GM21447 (cell line): ENCODE measurements around the gene INPP5A.

Source experiments
- ATAC-seq: cut with Tn5 transposase; IDR thresholded peaks from one replicate; pipeline ENCODE4 v1.9.1; 2021; ENCODE audit not compliant: unreplicated experiment

INPP5A gene

GRCh38 chr10:132610071-132610701 lies 72.6 kb downstream of the INPP5A start:
- no peak for ATAC-seq

- no peak for ATAC-seq
Measured at GRCh38 chr10:132611026-132611910, 73.7 kb downstream of the INPP5A start.

DNA sequence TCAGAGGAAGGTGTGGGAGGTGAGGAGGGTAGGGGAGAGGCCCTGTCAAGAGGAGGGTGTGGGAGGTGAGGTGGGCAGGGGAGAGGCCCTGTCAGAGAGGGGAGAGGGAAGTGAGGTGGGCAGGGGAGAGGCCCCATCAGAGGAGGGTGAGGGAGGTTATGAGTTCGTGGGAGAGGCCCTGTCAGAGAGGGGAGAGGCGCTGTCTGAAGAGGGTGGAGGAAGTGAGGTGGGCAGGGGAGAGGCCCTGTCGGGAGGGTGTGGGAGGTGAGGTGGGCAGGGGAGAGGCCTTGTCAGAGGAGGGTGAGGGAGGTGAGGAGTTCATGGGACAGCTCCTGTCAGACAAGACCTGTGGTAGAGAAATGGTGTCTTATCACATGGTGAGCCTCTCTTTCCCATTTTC lies 74.4 kb downstream of the INPP5A start:
- no peak for ATAC-seq

DNA sequence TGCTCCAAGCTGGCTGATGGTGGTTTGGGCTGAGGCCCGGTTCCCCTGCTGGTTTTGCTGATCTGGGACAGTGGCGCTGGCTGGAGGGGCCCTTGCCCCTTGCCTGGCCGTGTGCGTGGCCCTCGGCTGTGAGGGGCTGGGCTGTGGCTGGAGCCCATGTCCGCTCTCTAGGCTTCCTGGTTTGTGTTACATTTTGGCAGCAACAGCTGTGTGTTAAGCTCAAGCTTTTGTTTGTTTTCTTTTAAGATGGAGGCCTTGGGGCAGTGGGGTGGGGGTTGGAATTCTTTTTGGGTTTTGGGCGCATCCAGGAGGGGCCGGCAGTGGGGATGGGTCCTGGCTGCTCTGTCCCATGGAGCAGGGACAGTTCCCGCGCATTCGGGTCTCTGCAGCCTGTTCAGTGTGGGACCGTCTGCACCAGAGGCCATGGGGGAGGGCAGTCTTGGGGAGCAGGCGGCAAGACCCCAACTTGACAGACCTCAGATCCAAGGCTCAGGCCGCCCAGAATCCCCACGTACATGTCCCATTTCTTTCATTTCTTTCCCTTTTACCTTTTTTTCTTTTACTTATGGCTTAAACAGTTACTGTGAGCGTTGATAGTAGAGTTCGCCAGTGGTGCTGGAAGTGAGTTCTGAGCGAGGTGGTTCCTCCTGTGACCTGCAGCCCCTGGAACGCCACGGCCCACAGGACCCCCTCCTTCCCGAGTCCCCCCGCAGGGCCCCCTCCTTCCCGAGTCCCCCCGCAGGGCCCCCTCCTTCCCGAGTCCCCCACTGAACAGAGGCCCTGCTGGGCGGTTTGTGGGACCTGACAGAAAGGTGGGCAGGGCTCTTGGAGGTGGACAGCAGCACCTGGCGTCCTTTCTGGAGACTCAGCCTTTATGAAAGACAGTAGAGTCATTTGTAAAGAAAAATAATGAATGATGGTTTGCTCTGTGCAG lies 75.3 kb downstream of the INPP5A start:
- ATAC-seq = no peak

DNA sequence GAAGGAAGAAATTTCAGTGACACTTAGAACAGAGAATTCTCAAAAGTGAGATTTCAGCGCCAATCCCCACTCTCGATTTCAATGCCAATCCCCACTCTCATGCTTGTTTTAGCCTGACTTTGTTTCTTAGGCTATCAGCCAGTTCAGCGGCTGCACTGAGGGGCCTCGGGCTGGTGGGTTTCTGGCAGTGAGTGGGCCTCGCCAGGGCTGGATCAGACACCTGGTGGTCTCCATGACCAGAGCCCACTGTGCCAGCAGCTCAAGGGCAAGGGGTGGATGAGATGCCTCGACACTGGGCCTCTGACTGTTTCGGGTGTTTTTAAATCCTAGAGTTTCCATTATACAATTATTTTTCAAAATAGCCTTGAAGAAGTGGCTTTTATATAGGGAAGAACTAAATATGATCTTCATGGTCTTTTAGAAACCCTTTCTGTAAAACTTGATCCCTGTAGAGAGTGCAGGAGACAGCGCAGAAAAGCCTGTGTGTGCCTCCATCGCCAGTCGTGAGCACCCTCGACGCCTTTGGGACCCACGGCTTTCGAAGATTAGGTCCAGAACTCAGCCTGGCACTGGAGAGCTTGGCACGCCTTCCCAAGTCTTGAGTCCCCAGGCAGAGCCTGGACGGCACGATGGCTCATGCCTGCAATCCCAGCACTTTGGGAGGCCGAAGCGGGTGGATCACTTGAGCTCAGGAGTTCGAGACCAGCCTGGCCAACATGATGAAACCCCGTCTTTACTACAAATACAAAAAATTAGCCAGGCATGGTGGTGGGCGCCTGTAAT lies 76.2 kb downstream of the INPP5A start:
- ATAC-seq = no peak

GRCh38 chr10:132614431-132615340 lies 77.1 kb downstream of the INPP5A start:
- no peak for ATAC-seq

GRCh38 chr10:132615341-132616169 lies 78.0 kb downstream of the INPP5A start:
- ATAC-seq = no peak

GRCh38 chr10:132616170-132616995 lies 78.8 kb downstream of the INPP5A start:
- ATAC-seq = no peak

DNA sequence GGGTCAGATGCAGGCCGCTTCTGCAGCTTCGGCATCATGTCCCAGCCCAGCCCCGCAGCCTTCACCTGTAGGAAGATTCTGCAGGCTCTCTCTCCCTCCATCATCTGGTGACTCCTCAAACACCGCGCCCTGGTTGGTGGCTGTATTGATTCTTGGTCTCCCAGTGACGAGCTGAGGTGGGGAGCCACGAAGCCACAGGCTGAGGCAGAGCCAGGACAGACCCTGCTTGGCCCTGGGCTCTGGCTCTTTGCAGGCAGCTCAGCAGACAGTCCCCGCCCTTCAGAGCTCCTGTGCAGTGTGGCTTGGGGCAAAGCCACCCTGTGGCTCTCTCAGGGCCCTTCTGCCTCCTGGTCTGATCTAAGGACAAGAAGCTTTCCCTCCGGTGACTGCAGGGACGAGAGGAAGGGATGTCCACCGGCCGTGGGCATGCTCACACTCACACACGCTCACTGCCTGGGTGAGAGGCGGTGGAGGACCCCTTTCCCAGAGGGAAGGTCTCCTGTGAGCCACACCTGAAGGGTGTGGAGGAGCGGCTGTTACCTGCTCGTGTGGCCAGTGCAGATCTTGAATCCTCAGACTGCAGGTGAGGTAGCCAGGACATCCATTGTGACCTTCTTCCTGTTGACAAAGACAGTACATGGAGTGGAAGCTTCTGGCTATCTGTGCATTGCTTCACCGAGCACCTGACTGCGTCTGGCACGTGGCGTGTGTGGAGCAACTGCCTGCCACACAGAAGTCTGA lies 79.6 kb downstream of the INPP5A start:
- ATAC-seq = no peak

GRCh38 chr10:132617737-132618052 lies 80.1 kb downstream of the INPP5A start:
- ATAC-seq = no peak

DNA sequence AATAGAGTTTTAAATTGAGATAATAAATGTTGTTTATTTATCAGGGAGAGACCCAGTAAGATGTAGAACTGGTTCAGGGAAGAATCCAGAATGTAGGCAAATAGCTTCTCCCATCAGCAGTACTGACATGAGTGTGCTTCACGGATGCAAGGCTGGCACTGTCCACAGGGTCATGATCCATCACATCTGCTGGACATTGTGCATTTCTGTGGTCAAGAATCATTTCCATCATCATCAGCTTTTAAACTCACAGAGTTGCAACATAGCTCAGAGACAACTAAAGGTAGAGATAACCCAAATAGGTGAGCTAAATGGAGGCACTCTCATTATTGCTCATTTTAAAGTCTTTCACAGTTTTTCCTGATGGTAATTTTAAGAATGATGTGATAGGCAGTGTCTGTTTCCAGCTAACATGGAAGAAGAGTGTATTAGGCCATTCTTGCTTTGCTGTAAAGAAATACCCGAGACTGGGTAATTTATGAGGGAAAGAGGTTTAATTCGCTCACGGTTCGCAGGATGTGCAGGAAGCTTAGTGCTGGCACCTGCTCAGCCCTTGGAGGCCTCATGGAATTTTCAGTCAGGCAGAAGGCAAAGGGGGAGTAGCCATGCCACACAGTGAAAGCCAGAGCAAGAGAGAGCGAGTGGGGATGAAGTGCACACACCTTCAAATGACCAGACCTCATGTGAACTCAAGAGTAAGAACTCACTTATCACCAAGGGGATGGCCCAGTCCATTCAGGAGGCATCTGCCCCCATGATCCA lies 80.8 kb downstream of the INPP5A start:
- ATAC-seq = no peak

- no peak for ATAC-seq
Measured at GRCh38 chr10:132619927-132620326, 82.3 kb downstream of the INPP5A start.

DNA sequence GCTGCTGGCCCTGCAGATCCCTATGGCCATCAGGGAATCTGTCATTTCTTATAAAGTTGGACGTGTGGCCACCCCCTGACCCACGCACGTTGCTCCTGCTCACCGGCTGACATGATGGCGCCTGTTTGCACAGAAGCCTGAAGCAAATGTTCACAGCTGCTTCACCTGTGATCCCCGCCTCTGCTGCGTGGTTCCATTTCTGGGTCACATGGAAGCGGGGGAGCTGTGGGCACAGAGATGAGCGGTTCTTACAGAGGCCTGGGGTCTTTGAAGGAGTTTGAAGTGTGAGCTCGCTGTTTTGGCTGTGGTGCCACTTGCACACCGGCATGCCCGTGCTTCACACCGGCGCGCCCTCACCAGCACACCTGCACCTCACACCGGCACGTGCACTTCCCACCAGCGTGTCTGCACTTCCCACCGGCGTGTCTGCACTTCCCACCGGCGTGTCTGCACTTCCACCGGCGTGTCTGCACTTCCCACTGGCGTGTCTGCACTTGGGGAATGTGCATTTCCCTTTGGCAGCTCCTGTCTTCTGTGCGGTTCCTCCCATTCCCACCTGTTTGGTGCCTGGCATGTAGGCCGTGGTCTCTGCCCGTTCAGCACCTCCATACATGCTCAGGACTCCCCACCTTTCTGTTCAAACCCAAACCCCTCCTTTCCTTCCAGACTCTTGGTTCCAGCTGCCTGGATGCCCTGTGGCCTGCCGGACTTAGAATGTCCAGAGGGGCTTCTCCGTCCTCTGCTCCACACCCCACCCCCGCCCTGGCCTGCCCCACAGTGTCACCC lies 86.7 kb downstream of the INPP5A start:
- no peak for ATAC-seq

DNA sequence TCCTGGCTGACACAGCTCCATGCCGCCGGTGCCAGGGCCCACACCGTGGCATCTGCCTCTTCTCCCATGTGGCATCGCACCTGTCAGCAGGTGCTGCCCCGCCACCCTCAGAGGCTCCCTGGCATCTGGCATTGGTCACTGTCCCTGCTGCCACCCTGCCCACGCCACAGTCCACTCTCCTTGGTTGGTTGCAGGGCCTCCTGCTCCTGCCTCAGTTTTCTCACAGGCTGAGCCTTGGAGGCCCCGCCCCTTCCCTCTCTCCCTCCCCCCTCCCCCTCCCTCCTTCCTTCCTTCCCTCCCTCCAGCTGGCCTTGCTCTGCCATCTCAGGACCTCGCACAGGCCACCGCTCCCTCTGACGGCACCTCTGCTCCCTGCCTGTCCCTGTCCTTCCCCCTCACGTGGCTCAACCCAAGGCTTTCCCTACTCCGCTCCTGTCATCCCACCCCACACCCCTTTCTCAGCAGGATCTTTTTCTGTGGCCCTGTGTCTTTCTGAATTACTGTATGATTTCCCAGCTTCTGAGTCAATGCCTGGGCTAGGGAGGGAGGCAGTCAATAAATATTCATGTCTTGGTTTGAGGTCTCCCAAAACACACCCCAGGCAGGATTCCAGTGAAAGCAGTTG lies 87.4 kb downstream of the INPP5A start:
- ATAC-seq = no peak

- no peak for ATAC-seq
Measured at GRCh38 chr10:132626019-132626760, 88.6 kb downstream of the INPP5A start.
